Tongue (tissue), 2 donors: ENCODE measurements around the gene PIAS3. TPM values are rescaled to one million over a fixed set of nuclear protein-coding genes. Genes with fewer than 3 reads are reported as not detected.
"Not testable (repeated sequence)": the region's sequence is repeated elsewhere in the genome, so short reads cannot be mapped to it uniquely, and the experiment has no call there.

Experiments
- DNase-seq: peaks from one replicate; pipeline ENCODE4 v3.0.0-alpha.2; 2015
- total RNA-seq: library from RNA; depleted of rRNA; stranded (reverse); fragments of >200 nt; gene quantifications from one replicate; pipeline ENCODE4 v1.2.3, GENCODE V29; 2014

The PIAS3 gene
- total RNA-seq, 1 donor from 2014 or later, result 19.0 TPM

DNA sequence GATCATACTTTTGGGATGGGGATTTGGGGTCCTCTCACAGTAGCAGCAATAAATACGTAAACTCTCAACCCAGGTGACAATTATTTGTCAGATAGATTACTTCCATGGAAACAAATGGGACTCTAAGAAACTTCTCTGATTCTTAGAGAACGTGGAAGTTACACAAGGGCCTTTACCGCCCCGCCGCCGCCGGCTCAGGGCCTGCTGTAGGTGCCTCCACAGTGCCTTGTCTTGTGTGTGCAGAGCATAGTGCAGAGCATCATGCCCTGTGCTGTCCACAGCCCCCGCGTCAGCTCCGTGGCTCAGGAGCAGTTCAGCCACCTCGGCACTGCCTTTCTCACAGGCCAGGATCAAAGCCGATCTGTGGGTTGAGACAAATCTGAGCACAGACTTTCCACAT is 15.8 kb upstream of the PIAS3 start:
- no peak for DNase-seq

DNA sequence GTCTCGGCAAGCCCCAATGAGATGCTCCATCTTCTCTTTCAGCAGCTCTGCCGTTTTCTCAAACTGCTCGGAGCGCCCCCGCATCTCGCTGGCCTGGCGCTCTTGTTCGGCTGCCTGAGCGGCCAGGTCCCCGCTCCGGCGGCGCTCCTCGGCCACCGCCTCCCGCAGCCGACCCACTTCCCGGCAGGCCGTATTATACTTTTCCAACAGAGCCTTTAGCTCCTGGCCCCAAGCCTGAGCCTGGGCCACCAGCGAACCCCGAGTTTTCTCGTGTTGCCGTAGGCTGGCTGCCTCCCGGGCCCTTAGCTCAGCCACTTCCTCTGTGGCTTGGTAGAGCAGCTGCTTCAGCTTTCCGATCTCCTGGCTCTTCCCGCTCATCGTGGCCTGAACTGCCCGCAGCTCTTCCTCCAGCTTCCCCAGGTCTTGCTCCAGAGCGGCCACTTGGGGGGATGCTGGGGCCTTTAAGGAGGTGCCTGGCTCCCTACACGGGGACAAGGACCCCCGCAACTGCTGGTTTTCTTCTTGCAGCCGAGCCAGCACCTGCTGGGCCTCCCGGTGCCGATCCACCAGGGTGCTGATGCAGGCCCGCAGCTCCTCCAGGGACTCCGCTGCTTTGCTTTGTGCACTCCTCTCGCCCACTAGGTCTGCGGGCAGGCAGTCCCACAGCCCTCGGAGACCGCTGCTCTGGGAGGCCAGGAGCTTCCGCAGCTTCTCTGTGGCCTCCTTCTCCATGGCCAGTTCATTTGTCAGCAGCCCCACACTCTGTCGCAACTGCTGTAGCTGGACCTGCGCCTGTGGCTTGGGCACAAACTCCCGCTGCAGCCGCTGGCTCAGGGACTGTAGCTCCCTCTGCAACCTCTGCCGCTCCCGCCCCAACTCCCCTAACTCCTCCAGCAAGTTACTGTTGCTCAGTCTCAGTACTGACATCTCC is 13.4 kb upstream of the PIAS3 start:
- DNase-seq, result peak; percentile 64

DNA sequence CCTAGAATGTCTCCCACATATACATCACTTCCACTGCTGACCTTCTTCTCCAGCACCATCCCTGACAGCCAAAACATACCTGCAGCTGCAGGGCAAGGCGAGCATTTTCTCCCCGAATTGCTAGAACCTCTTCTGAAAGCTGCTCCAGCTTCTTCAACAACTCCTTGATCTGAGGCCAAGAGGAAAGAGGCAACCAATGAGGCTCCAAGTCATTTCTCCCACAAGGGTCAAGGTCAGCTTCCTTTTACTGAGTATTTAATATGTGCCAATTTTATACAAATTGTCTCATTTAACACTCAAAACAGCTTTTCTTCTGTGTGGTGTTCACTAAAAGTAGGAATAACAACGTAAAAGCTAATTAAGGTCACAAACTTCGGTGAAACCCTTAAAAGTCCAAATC is 9.4 kb upstream of the PIAS3 start:
- DNase-seq, result no peak

DNA sequence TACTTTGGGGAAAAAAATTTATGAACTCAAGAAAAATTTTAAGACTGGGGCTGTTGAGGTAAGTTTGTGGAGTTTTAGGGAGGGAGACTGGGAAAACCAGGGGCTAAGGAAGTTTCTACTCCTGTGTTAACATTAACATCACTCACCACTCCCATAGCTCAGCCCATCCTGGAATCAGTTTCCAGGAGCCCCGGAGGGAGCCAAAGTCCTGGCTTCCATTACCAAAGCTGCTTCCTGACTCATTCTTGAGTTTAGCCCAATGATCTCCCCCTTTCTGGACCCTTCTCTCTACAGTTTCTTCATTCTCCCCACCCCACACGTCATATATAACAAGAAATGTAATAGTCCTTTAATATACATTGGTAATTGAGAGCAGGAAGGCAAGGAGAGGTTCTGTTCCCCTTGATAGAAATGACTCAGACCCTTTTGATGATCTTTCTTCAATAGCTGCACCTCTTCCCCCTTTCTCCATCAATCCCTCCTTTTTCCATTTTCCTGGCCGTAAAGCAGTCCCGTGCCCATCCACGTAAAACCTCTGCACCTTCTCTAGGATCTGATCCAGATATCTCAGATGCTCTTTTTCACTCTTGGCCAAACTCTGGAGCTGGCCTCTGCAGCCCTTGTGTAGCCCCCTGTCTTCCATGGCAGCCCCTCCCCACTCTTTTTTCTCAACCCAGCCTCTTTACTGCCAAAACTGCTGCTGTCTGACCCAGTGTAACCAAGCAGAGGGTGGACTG is 4.6 kb upstream of the PIAS3 start:
- DNase-seq, result peak; percentile 83

DNA sequence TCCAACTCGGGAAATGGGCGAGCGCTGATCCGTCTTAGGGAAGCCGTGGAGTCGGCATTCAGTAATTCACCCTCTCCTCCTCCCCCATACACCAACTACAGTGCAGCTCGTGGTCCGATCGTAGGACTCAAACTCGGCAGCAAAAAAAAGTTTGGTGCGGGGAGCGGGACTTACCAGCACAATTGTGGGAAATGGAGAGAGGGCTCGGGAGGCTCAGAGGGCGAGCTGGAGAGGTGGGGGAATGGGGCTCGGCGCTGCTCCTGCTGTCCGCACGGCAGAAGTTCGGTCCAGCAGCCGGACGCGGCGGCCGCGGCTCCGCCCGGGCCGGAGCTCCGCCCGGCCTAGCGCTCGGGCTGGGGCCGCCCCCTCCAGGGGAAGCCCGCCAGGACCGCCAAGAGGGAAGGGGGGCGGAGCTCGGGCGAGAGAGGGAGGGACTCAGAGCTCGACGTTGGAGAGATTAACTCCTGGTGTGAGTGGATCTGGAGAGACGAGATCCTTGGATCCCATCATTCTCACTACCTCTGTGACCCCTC is 676 bp upstream of the PIAS3 start:
- peak; percentile 97 for DNase-seq

DNA sequence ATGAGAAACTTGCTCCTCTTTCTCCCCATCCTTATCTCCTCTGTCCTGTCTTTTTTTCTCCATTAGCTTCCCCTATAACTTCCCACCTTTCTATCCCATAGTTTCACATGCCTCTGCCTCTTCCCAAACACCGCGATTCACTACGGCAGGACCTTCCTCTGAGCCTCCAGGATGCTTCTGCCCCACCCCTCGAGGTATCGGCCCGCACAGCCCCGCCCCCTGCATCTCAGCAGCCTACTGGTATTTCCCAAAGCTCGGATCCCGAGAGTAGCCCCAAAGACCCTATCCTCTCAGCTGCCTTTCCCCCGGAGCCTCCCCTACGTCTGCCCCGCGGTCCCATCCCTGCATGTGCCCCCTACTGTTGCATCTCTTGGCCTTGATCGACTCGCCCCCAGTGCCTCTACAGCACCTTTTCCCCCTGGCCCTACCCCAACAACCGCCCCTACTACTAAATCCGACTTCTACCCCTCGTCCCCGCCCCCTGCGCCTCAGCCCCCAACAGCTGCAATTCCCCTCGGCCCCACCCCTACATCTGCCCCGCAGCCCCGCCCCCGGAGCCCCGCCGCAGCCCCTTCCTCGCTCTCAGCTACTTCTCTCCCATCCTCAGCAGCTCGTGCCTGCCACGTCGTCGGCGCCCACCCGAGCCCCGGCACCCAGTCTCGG is 512 bp downstream of the PIAS3 start:
- peak; percentile 84 for DNase-seq

DNA sequence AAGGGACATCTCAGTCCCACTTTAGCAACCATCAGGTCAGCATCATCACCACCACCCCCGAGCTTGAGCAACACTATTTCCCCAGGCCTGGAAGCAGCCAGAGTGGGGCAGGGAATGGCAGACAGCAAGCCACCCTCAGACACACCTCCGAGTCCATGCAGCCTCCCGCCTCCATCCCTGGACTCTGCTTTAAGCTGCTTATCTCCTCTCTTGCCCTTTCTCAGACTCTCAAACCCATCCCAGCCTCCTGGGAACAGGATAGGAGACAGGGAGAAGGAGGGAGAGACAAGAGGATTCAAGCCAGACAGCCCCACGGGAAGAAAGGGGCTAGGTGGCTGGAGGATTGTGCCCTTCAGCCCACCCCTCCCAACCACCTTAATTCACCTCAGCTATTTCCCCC is 1.7 kb downstream of the PIAS3 start:
- DNase-seq, result no peak

DNA sequence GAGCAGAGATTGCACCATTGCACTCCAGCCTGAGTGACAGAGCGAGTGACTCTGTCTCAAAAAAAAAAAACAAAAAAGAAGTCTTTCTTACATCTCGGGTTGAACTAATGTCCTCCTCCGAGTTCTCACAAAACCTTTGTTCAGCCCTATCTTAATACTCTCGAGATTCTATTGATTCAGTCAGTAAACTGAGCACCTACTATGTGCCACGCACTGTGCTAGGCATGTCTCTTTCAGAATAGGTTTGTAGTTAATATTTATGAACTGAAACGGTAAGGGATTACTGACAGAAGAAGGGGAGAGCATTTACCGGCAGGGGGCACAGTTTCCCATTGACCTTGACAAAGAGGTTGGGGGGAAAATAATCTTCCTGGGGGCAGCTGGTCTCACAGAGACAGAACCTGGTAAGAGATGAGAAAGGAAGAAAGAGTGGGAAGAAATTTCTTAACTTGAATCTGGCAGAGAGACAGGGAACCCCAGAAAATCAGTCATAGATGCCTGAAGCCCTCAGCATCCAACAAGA is 3.4 kb downstream of the PIAS3 start:
- no peak for DNase-seq

DNA sequence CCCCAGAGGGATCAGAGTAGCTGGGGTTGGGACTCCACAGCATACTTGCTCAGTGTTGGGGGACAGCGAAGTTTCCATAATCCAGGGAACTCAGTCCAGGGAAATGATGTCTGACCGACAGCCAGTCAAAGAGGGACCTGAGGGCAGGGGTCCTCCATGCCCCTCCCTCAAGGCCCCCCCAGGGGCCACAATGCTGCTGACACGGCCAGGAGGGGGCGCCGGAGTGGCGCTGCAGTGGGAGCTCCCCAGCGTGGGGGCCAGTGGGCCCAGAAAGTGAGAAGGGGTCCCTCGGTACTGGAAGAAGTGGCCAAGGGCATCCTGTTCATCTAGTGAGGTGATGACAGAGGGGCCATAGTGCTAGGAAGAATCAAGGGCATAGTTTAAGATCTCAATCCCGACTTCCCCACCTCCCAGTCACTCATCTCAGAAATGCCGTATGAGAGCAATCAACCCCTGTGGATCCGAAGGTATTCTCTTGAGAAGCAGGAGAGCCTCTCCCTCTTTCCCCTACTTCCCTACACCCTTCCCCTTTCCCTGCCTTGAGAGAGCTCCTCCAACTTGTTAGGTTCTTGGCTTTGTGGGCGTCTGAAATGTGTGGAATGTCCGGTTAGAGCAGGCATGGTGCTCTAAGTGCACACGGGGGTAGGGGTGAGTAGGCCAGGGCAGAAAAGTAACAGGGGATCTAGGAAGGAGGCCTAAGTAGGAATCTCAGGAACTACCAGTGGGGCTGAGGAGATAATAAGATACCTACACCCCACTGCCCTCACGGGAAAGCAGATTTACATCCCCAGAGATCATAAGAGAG is 9.3 kb downstream of the PIAS3 start:
- no peak for DNase-seq

DNA sequence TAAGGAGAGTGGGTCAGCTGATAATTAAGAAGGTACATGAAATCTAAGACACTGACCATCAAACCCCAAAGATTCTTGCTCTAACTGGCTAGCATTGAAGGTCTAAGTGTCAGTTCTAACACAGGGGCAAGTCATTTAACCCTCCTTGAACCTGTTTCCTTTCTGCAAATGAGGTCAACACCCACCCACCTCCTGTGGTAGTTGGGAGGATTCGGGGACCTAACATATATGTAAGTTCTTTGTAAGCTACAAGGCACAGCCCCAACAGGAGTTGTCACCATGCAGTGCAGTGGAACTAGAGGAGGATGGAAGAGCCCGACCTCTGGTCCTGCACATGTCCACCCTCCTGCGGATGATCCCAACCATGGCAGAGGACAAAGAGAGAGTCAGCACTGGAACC is 11.1 kb downstream of the PIAS3 start:
- DNase-seq, result no peak

DNA sequence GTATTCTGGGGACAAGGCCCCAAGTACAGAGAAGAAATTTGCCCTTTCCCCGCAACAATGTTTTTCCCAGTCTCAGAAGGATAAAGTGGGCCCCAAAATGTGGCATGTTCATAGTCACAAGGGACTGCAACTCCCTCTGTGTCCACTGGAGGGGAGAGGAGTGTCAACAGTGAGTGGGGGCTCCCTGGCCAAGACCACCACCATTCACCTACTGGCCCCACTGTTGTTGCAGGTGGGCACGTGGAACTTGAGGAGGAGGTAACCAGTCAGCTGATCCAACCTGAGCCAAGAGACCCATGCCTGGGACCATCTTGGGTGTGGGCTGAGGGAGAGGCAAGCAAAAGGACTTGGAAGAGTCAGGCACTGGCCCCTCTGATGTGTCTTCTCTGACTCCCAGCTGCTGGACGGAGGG is 12.7 kb downstream of the PIAS3 start:
- peak; percentile 48 for DNase-seq

DNA sequence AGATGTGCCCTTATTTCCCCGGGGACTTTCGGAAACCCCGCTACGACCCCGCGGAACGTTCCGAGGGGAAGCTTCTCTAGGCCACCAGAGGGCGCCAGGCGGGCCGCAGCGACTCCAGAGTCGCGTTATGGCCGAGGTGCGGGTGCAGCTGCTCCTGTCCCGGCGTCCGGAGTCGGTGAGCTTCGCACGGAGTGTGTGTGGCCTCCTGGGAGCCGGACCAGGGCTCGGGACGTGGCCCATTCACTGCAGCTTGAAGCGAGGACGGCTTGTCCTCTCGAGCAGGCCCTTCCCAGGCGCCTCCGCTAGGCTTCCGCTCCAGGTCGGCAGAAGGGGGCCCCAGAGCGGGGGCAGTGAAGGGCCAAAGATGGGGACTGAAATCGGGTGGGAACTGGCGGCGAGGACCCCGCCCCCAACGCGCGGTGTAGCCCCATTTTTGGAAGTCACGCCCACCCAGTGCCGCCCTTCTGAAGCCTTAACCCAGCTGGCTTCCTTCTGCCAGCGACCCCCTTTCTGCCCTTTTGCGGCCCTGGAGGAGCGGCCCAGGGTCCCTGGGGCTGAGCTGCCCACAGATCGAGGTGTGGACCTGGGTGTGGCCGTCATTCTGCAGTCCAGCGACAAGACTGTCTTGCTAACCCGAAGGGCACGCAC is 13.2 kb downstream of the PIAS3 start, which contains the start of gene NUDT17:
NUDT17 (plus strand) TSS at position 117 of the 648 bp plus-strand sequence; CDS start at position 128, 11 bp downstream.
- DNase-seq, result peak; percentile 92

DNA sequence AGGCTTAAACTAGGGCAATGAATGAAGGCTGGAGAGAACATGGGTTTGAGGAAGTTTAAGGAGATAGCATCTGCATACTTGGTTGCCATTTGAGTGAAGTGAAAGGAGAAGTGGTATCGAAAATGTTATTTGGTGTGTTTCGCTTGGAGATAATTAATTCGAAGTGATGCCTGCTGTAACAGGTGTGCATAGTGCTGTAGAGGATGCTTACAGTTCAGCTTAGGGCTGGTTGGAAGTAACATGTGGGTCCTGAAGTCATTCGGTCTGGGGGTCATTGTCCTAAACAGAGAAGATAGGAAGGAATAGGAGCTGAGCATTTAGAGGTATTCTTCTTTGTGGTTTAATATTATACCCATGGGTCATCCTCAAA is 13.8 kb downstream of the PIAS3 start:
- no peak for DNase-seq

DNA sequence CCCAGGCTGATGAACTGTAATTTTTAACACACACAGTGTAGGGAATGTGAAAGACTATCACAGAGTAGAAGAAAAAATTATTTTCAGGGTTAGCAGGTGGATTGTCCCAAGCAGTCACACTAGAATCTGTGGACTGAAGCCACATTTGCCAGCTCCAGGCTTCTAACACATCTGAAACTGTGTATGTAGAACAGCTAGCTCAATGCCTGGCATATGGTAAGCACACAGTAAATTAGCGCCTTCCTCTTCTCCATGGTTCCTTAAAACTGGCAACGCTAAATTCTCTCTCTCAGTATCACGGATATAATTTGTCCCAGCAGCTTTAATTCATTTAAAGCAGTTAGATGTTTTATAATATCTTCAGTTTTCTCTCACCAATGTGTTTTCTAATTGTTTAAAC is 15.8 kb downstream of the PIAS3 start:
- no peak for DNase-seq

DNA sequence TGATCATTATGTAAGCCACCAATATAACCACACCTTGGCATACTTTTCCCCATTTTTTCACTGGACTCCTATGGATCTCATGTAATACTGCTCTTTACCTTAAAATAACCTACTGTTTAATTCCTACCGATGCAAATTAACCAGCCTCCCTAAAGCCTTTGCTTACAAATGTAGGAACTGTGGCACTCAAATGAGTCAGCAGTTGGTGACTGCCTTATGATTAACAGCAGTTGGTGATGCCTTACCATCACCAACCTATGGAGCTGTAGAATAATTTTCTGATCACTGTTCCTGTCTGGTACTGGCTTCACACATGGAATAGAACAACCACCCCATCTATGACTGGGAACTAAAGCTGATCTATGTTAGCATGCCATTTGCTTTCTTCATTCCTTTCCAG is 21.2 kb downstream of the PIAS3 start:
- no peak for DNase-seq

DNA sequence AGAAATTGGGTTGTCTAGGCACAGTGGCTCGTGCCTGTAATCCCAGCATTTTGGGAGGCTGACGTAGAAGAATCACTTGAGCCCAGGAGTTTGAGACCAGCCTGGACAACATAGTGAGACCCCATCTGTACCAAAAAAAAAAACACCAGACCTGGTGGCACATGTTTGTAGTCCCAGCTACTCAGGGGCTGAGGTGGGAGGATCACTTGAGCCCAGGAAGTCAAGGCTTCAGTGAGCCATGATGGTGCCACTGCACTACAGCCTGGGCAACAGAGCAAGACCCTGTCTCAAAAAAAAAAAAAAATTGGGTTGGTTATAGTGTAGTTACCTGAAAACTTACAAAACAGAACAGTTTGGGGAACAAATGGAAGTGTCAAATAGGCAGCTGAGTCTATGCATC is 28.1 kb downstream of the PIAS3 start:
- not testable (repeated sequence) for DNase-seq

DNA sequence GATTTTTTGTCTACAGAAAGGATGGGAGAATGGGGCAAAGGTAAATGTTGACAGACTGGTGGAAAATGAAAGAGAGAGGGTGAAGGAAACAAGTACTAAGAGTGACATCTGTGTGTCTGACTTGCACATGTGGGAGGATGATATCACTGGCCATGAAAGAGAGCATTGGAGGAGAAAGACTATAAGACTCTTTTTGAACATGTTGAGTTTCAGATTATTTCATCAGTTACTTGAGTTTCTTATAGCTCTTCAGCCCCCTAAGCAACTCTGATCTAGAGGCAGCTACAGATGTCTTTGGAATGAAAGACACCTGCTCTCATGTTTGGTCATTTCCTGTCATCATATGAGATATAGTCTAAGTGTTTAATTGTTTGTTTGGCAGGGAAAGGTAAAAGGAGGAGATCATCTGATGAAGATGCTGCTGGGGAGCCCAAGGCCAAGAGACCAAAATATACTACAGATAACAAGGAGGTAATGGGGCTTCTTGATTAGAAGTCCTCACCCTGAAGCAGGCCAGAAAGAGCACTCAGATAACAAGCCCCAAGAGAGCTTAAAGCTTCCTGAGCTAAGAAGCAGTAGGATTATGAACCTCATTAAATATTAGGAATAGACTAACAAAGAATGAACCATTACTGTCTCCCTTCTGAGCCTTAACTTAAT is 30.4 kb downstream of the PIAS3 start:
- DNase-seq, result no peak

DNA sequence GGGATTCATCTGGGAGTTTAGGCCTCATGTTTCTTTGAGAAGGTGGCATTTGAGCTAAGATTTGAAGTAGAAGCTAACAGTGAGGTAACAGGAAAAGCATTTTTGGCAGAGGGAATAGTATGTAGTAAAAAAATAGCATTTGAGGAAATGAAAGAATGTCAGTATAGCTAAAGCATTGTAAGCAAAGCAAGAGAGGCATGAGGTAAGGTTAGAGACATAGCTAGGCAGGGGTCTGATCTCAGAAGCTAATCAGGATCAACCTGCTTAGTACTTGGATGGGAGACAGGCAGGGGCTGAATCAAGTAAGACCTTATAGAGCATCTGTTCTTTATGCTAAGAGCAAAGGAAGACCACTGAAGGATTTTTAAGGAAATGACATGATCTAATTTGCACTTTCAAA is 30.9 kb downstream of the PIAS3 start:
- DNase-seq, result no peak

DNA sequence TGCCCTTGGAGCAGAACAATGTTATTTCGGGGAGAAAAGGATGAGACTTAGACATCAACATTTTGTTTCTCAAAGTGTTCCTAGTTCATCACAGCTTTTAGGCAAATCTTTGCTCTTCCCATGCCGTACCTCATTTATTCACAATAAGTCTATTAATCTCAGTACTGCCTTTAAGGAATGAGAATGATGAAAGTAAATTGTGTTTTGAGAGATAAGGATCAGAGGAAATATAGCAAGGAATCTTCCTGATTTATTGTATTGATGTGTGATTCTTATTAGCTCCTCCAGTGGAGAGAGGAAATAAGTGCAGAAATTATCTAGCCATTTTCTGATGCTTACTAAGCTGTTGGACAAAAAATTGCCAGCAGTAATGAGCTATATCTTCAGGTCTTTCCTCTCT is 32.9 kb downstream of the PIAS3 start:
- DNase-seq, result no peak

DNA sequence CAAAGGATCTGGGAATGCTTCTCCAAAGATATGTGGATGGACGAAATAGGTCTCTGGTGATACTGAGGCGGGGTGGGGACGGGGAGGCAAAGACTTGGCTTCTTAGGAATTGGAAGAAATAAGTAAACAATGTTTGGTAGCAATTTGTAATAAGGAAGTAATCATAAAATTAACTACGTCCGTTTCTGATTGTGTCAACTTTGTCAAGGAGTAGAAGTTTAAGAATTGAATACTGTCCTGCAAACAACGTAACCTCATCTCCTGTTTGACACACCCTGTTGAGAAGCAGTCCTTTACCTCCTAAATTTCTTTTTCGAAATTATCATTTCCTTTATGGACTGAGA is 34.4 kb downstream of the PIAS3 start:
- DNase-seq, result no peak
